Caco-2 (cell line): Measurements from ENCODE around the gene KRTAP22-1. TPM values are rescaled to one million over a fixed set of nuclear protein-coding genes. Genes with fewer than 3 reads are reported as not detected.

Source experiments
- BruUV-seq: library from RNA; stranded (reverse); fragments of 400-500 nt; replicated peaks from 2 replicates; lab custom pipeline; 2021; lab: Mats Ljungman, UMichigan
- CTCF ChIA-PET: fragments of 300-600 bp; sonication (Branson Sonifier 250); formaldehyde crosslinking; loops from one replicate; lab custom pipeline; 2022; ENCODE audit warnings: antibody characterized with exemption; lab: Charles Lee
- POLR2A ChIA-PET: fragments of 300-600 bp; sonication (Branson Sonifier 250); formaldehyde crosslinking; loops from one replicate; lab custom pipeline; 2022; ENCODE audit warnings: antibody characterized with exemption; lab: Charles Lee
- DNase-seq, 2 experiments: peaks; one replicate each; pipeline versions ENCODE4 v3.0.0 to v3.0.0-alpha.2; 2020 to 2022
- H3K27me3 ChIP-seq: replicated peaks from 2 replicates; pipeline ENCODE4 v1.6.0; 2011; ENCODE audit warnings: low read length; ENCODE audit not compliant: control insufficient read depth, insufficient read depth
- H3K36me3 ChIP-seq: 2 replicates; pipeline ENCODE4 v1.5.1; 2011; ENCODE audit warnings: low read length; ENCODE audit not compliant: control insufficient read depth, insufficient read depth
- H3K4me1 ChIP-seq: fragments of 250-450 bp; sonication (Bioruptor Pico); 2 replicates; pipeline ENCODE4 v1.5.1; 2020; ENCODE audit warnings: mild to moderate bottlenecking
- H3K4me3 ChIP-seq: 2 replicates; pipeline ENCODE4 v1.5.1; 2011; ENCODE audit warnings: low read depth, mild to moderate bottlenecking, control low read depth, low read length
- H3K9me3 ChIP-seq: fragments of 250-450 bp; sonication (Bioruptor Pico); 2 replicates; pipeline ENCODE4 v1.5.1; 2020; ENCODE audit warnings: mild to moderate bottlenecking, moderate library complexity
- H3K27ac Mint-ChIP-seq: one replicate; pipeline ENCODE4 v1.8.0; 2022; ENCODE audit warnings: mixed read lengths; ENCODE audit not compliant: unreplicated experiment
- H3K27me3 Mint-ChIP-seq: one replicate; pipeline ENCODE4 v1.8.0; 2022; ENCODE audit warnings: mixed read lengths; ENCODE audit not compliant: insufficient read depth, unreplicated experiment
- H3K36me3 Mint-ChIP-seq: one replicate; pipeline ENCODE4 v1.8.0; 2022; ENCODE audit warnings: mild to moderate bottlenecking, mixed read lengths; ENCODE audit not compliant: insufficient read depth, unreplicated experiment
- H3K4me1 Mint-ChIP-seq: one replicate; pipeline ENCODE4 v1.8.0; 2022; ENCODE audit warnings: low read depth, mixed read lengths; ENCODE audit not compliant: unreplicated experiment
- H3K4me3 Mint-ChIP-seq: one replicate; pipeline ENCODE4 v1.8.0; 2022; ENCODE audit warnings: mild to moderate bottlenecking, moderate library complexity, mixed read lengths; ENCODE audit not compliant: unreplicated experiment
- H3K9me3 Mint-ChIP-seq: one replicate; pipeline ENCODE4 v1.8.0; 2022; ENCODE audit warnings: mixed read lengths; ENCODE audit not compliant: unreplicated experiment
- intact Hi-C: fragments of 100-400 bp; cut with micrococcal nuclease; formaldehyde crosslinking; loops from one replicate; pipeline ENCODE4 v1.10.0; 2022; ENCODE audit not compliant: unreplicated experiment
- total RNA-seq: library from RNA; stranded (reverse); gene quantifications from 2 replicates; pipeline ENCODE4 v1.2.3, GENCODE V29; 2022
- TF ChIP-seq, protein P1 (sequence below), 2 experiments: fragments of 200-600 bp in 1 of 2; IDR thresholded peaks; 1 replicate in 1 of 2; 2 replicates in 1 of 2; pipeline versions ENCODE4 v1.5.1 to v1.8.0; 2011 to 2022; ENCODE audit warnings: antibody characterized with exemption in 1 of 2, control low read depth in 1 of 2, inconsistent platforms in 1 of 2, low read depth in 1 of 2, low read length in 1 of 2, mild to moderate bottlenecking in 1 of 2, moderate library complexity in 1 of 2; ENCODE audit not compliant: insufficient read depth in 1 of 2, severe bottlenecking in 1 of 2, unreplicated experiment in 1 of 2

Gene KRTAP22-1
- total RNA-seq, 1 experiment from 2014 or later: not detected

DNA sequence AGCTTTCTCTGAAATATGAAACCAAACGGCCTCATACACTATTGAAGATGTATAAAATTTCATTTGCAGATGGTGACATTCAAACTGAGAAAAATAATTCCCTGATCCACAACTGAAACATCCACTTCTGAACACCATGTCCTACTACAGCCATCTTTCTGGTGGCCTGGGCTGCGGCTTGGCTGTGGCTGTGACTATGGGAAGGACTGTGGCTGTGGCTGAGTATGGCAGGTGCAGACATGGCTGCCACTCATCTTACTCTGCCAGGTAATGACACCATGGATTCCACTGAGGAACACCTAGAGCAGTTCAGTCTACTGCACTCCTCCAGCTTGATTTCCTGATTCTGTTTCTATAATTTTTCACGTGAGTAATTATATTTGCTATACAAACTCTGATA is 19.6 kb downstream of the KRTAP22-1 start, which contains the start of gene KRTAP20-4:
TSS of gene KRTAP20-4 (plus strand) at position 106 of the 400 bp plus-strand sequence.
- no peaks in the 10 kb centered on the region for H3K36me3 ChIP-seq
- TF ChIP-seq, protein P1, sequence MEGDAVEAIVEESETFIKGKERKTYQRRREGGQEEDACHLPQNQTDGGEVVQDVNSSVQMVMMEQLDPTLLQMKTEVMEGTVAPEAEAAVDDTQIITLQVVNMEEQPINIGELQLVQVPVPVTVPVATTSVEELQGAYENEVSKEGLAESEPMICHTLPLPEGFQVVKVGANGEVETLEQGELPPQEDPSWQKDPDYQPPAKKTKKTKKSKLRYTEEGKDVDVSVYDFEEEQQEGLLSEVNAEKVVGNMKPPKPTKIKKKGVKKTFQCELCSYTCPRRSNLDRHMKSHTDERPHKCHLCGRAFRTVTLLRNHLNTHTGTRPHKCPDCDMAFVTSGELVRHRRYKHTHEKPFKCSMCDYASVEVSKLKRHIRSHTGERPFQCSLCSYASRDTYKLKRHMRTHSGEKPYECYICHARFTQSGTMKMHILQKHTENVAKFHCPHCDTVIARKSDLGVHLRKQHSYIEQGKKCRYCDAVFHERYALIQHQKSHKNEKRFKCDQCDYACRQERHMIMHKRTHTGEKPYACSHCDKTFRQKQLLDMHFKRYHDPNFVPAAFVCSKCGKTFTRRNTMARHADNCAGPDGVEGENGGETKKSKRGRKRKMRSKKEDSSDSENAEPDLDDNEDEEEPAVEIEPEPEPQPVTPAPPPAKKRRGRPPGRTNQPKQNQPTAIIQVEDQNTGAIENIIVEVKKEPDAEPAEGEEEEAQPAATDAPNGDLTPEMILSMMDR (IDR thresholded peaks at IDR 0.05; ENCODE audit: insufficient read depth in 1 of 2, low read depth in 1 of 2, low read length in 1 of 2, severe bottlenecking in 1 of 2, unreplicated experiment in 1 of 2): no peak
- no peaks in the 10 kb centered on the region for H3K4me1 ChIP-seq
- Mint-ChIP-seq H3K36me3 (no peaks in the 10 kb centered on the region), H3K9me3 (no peaks in the 10 kb centered on the region), H3K4me1 (no peaks in the 10 kb centered on the region), H3K27ac (no peak within 1 kb of the TSS), H3K4me3 (no peak within 1 kb of the TSS), H3K27me3 (no peaks in the 10 kb centered on the region)
- no peak within 1 kb of the TSS for H3K4me3 ChIP-seq
- DNase-seq: no peak
- POLR2A ChIA-PET: no interaction called here
- BruUV-seq: no TSS peak
- CTCF ChIA-PET: no interaction called here
- intact Hi-C loops: no loop called here
- H3K27me3 ChIP-seq: no peaks in the 10 kb centered on the region
- H3K9me3 ChIP-seq: no peaks in the 10 kb centered on the region

- BruUV-seq: no TSS peak
These were observed 22.5 kb downstream of the KRTAP22-1 start for GRCh38 chr21:30623362-30623761.

DNA sequence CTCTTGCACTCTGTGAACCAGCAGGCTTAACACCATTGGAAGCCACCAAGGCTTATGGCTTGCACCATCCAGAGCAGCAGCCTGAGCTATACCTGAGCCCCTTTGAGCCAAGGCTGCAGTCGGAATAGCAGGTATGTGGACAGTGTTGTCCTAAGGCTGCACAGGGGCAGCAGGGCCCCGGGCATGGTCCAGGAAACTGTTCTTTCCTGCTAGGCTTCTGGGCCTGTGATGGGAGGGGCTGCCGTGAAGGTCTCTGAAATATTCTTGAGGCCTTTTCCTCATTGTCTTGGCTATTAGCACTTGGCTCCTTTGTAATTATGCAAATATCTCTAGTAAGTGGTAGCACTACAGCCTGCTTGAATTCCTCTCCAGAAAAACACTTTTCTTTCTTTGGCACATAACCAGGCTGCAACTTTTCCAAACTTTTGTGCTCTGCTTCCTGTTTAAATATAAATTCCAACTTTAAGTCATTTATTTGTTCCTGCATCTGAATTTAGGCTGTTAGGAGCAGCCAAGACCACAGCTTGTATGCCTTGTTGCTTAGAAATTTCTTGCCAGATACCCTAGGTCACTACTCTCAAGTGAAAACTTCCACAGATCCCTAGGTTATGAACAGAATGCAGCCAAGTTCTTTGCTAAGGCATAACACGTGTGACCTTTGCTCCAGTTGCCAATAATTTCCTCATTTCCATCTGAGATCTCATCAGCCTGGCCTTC is 24.7 kb downstream of the KRTAP22-1 start:
- intact Hi-C loops: no loop called here
- H3K36me3 Mint-ChIP-seq: no peaks in the 10 kb centered on the region
- Histone ChIP-seq H3K36me3 (no peaks in the 10 kb centered on the region), H3K27me3 (no peaks in the 10 kb centered on the region), H3K4me3 (no peak overlapping the region), H3K9me3 (no peaks in the 10 kb centered on the region), H3K4me1 (no peaks in the 10 kb centered on the region)
- H3K4me1 Mint-ChIP-seq: no peaks in the 10 kb centered on the region
- no peaks in the 10 kb centered on the region for H3K27me3 Mint-ChIP-seq
- H3K4me3 Mint-ChIP-seq: no peak overlapping the region
- DNase-seq: no peak
- ChIA-PET POLR2A (no interaction called here), CTCF (no interaction called here)
- TF ChIP-seq, protein P1 (IDR thresholded peaks at IDR 0.05; ENCODE audit: insufficient read depth in 1 of 2, low read depth in 1 of 2, low read length in 1 of 2, severe bottlenecking in 1 of 2, unreplicated experiment in 1 of 2): no peak
- BruUV-seq: no TSS peak
- H3K9me3 Mint-ChIP-seq: no peaks in the 10 kb centered on the region
- no peak overlapping the region for H3K27ac Mint-ChIP-seq

More at GRCh38 chr21:30623362-30623761, 22.5 kb downstream of the KRTAP22-1 start:
- no peak for DNase-seq
- H3K4me3 ChIP-seq: no peak overlapping the region
- no peaks in the 10 kb centered on the region for H3K36me3 Mint-ChIP-seq
- no peaks in the 10 kb centered on the region for H3K27me3 Mint-ChIP-seq
- H3K27me3 ChIP-seq: no peaks in the 10 kb centered on the region
- H3K4me1 Mint-ChIP-seq: no peaks in the 10 kb centered on the region
- TF ChIP-seq, protein P1 (IDR thresholded peaks at IDR 0.05; ENCODE audit: insufficient read depth in 1 of 2, low read depth in 1 of 2, low read length in 1 of 2, severe bottlenecking in 1 of 2, unreplicated experiment in 1 of 2): no peak
- H3K27ac Mint-ChIP-seq: no peak overlapping the region
- H3K9me3 Mint-ChIP-seq: no peaks in the 10 kb centered on the region
- ChIA-PET CTCF (no interaction called here), POLR2A (no interaction called here)
- H3K36me3 ChIP-seq: no peaks in the 10 kb centered on the region
- no peak overlapping the region for H3K4me3 Mint-ChIP-seq
- intact Hi-C loops: no loop called here
- no peaks in the 10 kb centered on the region for H3K9me3 ChIP-seq
- no peaks in the 10 kb centered on the region for H3K4me1 ChIP-seq
